ENCODE measurements around the gene PIK3C2G.

PIK3C2G gene

DNA sequence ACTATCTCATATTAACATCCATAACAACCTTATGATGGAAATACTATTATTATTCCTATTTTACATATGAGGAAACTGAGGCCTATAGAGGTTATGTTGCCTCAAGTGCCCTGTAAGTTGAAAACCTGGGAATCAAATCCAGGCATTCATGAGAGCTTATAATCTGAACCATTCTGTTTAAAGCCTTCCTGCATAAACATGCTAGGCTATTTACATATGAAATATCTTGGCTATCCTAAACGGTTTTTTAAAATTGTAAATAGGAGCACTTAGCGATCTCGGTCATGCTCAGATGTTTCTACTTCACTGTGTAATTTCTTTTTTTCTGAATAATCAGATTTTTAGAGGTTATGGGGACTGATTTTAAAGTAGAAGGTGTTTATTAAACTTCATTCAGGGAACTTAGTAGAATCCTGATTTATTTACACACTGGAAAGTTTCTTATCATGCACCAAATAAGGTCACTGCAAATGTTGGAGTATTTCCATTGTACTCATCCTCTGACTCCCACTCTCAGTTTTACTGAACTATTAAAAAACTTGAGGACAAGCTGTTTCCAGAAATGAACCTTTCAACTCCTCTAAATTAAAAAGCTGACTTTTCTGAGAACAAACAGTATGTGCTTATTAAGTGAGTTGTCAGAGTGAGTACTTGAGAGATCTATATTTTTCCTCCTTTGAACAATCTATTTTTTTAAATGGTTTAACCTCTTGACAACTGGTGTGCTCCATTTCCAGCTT, 141.7 kb downstream of the PIK3C2G start:
- Histone ChIP-seq H3K79me2 (ENCODE audit: insufficient read depth, low read depth) (no peaks in the 10 kb centered on the region), H3K4me2 (no peak overlapping the region), H4K20me1 (ENCODE audit: insufficient read depth) (no peaks in the 10 kb centered on the region), H3K27me3 (ENCODE audit: insufficient read depth, low read depth) (no peaks in the 10 kb centered on the region), H3K27ac (no peak overlapping the region), H2AFZ (ENCODE audit: low read depth) (no peak overlapping the region), H3K36me3 (ENCODE audit: insufficient read depth) (no peaks in the 10 kb centered on the region), H3K4me1 (ENCODE audit: low read depth, poor library complexity, severe bottlenecking) (no peaks in the 10 kb centered on the region), H3K4me3 (IDR thresholded peaks at IDR 0.05; ENCODE audit: insufficient read depth, low read depth, low read length) (no peak overlapping the region), H3K9ac (no peak overlapping the region)
- TF ChIP-seq, protein P1, sequence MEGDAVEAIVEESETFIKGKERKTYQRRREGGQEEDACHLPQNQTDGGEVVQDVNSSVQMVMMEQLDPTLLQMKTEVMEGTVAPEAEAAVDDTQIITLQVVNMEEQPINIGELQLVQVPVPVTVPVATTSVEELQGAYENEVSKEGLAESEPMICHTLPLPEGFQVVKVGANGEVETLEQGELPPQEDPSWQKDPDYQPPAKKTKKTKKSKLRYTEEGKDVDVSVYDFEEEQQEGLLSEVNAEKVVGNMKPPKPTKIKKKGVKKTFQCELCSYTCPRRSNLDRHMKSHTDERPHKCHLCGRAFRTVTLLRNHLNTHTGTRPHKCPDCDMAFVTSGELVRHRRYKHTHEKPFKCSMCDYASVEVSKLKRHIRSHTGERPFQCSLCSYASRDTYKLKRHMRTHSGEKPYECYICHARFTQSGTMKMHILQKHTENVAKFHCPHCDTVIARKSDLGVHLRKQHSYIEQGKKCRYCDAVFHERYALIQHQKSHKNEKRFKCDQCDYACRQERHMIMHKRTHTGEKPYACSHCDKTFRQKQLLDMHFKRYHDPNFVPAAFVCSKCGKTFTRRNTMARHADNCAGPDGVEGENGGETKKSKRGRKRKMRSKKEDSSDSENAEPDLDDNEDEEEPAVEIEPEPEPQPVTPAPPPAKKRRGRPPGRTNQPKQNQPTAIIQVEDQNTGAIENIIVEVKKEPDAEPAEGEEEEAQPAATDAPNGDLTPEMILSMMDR (conservative IDR thresholded peaks at IDR 0.05; ENCODE audit: low read depth, low read length): no peak

DNA sequence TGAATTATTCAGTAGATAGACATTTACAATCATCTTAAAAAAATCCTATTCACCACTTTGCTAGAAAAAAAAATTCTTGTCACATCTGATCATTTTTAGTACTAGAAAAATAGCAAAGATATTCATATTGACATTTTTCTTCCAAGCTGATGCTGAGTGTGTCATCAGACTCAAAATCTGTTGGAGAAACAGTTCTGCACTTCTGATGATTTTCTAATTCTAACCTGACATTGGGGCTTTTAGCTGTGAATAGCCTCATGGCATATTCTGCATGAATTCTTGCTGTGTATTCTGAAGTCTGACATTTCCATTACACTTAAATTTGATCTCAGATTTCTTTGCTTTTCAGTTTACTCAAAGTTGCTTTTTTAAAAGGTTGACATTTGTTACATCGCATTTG, 150.1 kb downstream of the PIK3C2G start:
- H4K20me1 ChIP-seq (ENCODE audit: insufficient read depth): no peaks in the 10 kb centered on the region
- H3K4me1 ChIP-seq (ENCODE audit: low read depth, poor library complexity, severe bottlenecking): no peaks in the 10 kb centered on the region
- TF ChIP-seq, protein P1 (conservative IDR thresholded peaks at IDR 0.05; ENCODE audit: low read depth, low read length): no peak
- no peaks in the 10 kb centered on the region for H3K79me2 ChIP-seq (ENCODE audit: insufficient read depth, low read depth)
- H2AFZ ChIP-seq (ENCODE audit: low read depth): no peak overlapping the region
- no peak overlapping the region for H3K9ac ChIP-seq
- H3K27ac ChIP-seq: no peak overlapping the region
- no peak overlapping the region for H3K4me3 ChIP-seq (IDR thresholded peaks at IDR 0.05; ENCODE audit: insufficient read depth, low read depth, low read length)
- H3K4me2 ChIP-seq: no peak overlapping the region
- H3K27me3 ChIP-seq (ENCODE audit: insufficient read depth, low read depth): no peaks in the 10 kb centered on the region
- no peaks in the 10 kb centered on the region for H3K36me3 ChIP-seq (ENCODE audit: insufficient read depth)

DNA sequence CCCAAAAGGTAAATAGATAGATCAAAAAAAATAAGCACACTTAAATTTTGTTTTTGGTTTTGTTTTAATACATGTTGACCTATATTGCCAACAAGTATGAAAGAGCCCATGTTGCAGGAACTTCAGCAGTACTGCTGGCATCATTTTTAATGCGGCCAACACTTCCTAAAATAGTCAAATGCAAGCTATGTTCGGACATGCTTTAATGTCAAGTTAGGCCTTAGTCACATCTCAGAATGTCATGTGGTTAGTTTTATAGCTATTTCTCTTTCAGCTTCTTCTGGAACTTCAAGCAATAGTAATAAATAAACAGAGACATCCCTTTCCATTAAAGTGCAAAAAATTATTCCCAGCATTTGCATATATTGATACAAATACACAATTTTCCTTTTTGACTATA, 153.4 kb downstream of the PIK3C2G start:
- H3K27ac ChIP-seq: no peak overlapping the region
- no peak overlapping the region for H3K4me3 ChIP-seq (IDR thresholded peaks at IDR 0.05; ENCODE audit: insufficient read depth, low read depth, low read length)
- no peak overlapping the region for H2AFZ ChIP-seq (ENCODE audit: low read depth)
- TF ChIP-seq, protein P1 (conservative IDR thresholded peaks at IDR 0.05; ENCODE audit: low read depth, low read length): no peak
- no peaks in the 10 kb centered on the region for H3K27me3 ChIP-seq (ENCODE audit: insufficient read depth, low read depth)
- H3K79me2 ChIP-seq (ENCODE audit: insufficient read depth, low read depth): no peaks in the 10 kb centered on the region
- H3K4me1 ChIP-seq (ENCODE audit: low read depth, poor library complexity, severe bottlenecking): no peaks in the 10 kb centered on the region
- no peaks in the 10 kb centered on the region for H3K36me3 ChIP-seq (ENCODE audit: insufficient read depth)
- H3K4me2 ChIP-seq: no peak overlapping the region
- H4K20me1 ChIP-seq (ENCODE audit: insufficient read depth): no peaks in the 10 kb centered on the region
- no peak overlapping the region for H3K9ac ChIP-seq

DNA sequence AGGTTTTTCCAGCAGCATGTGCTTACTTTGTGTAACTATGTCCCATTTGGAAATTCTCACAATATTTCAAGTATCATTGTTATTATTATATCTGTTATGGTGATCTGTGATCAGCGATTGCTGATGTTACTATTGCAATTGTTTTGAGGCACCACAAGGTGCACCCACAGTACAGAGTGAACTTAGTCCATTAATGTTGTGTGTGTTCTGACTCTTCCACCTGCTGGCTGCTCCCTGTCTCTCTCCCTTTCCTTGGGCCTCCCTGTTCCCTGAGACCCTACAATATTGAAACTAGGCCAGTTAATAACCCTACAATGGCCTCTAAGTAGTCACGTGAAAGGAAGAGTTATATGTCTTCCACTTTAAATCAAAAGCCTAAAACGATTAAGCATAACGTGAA, 153.9 kb downstream of the PIK3C2G start:
- H3K27me3 ChIP-seq (ENCODE audit: insufficient read depth, low read depth): no peaks in the 10 kb centered on the region
- no peaks in the 10 kb centered on the region for H3K36me3 ChIP-seq (ENCODE audit: insufficient read depth)
- TF ChIP-seq, protein P1 (conservative IDR thresholded peaks at IDR 0.05; ENCODE audit: low read depth, low read length): no peak
- no peak overlapping the region for H3K27ac ChIP-seq
- no peak overlapping the region for H3K9ac ChIP-seq
- H3K4me2 ChIP-seq: no peak overlapping the region
- no peaks in the 10 kb centered on the region for H3K4me1 ChIP-seq (ENCODE audit: low read depth, poor library complexity, severe bottlenecking)
- H4K20me1 ChIP-seq (ENCODE audit: insufficient read depth): no peaks in the 10 kb centered on the region
- H3K79me2 ChIP-seq (ENCODE audit: insufficient read depth, low read depth): no peaks in the 10 kb centered on the region
- H3K4me3 ChIP-seq (IDR thresholded peaks at IDR 0.05; ENCODE audit: insufficient read depth, low read depth, low read length): no peak overlapping the region
- H2AFZ ChIP-seq (ENCODE audit: low read depth): no peak overlapping the region

Measured in KMS-11 (cell line).